HepG2 (cell line): Measurements from ENCODE around the gene STX5. TPM values are rescaled to one million over a fixed set of nuclear protein-coding genes. Genes with fewer than 3 reads are reported as not detected.

Source experiments
- KDM4B ChIP-seq: sonication (generic); formaldehyde crosslinking; IDR thresholded peaks from 2 replicates; pipeline ENCODE4 v1.4.0; 2020; ENCODE audit warnings: missing genetic modification reagents
- KLF12 ChIP-seq: sonication (generic); formaldehyde crosslinking; IDR thresholded peaks from 2 replicates; pipeline ENCODE4 v1.4.0; 2020; ENCODE audit warnings: missing genetic modification reagents, borderline replicate concordance
- REST ChIP-seq, 2 experiments: IDR thresholded peaks; 2 replicates each; pipeline ENCODE4 v1.6.1; 2011 to 2012; ENCODE audit warnings: low read length in 2 of 2, borderline replicate concordance in 1 of 2, low read depth in 1 of 2, mild to moderate bottlenecking in 1 of 2, moderate library complexity in 1 of 2
- SOX5 ChIP-seq: IDR thresholded peaks from 2 replicates; pipeline ENCODE4 v1.6.1; 2016; ENCODE audit warnings: borderline replicate concordance
- ZNF121 ChIP-seq: sonication (generic); formaldehyde crosslinking; IDR thresholded peaks from 2 replicates; pipeline ENCODE4 v1.5.0; 2020; ENCODE audit warnings: mild to moderate bottlenecking, missing genetic modification reagents
- ZNF280B ChIP-seq: sonication (generic); formaldehyde crosslinking; IDR thresholded peaks from 2 replicates; pipeline ENCODE4 v1.5.0; 2020; ENCODE audit warnings: missing genetic modification reagents, mild to moderate bottlenecking, borderline replicate concordance
- ZNF646 ChIP-seq: sonication (generic); formaldehyde crosslinking; IDR thresholded peaks from 2 replicates; pipeline ENCODE4 v1.9.0; 2021; ENCODE audit warnings: mild to moderate bottlenecking, missing genetic modification reagents
- ZNF780A ChIP-seq: sonication (generic); formaldehyde crosslinking; IDR thresholded peaks from 2 replicates; pipeline ENCODE4 v1.8.0; 2022; ENCODE audit warnings: mild to moderate bottlenecking, missing genetic modification reagents, moderate library complexity
- ZNF782 ChIP-seq: sonication (generic); formaldehyde crosslinking; IDR thresholded peaks from 2 replicates; pipeline ENCODE4 v1.4.0; 2020; ENCODE audit warnings: missing genetic modification reagents, mild to moderate bottlenecking, borderline replicate concordance
- polyA plus RNA-seq, 8 experiments: library from polyadenylated mRNA; depleted of rRNA in 3 of 8; stranded (reverse) in 7 of 8; unstranded in 1 of 8; fragments of >200 nt; fragmentation: Illumina TruSeq in 4 of 8; extraction: Trizol in 4 of 8; gene quantifications; 2 replicates each; pipeline versions ENCODE4 v1.2.1 to v1.2.3, GENCODE V29; 2011 to 2016; ENCODE audit warnings: low read depth in 4 of 8, missing spikeins in 1 of 8, mixed read lengths in 1 of 8; ENCODE audit not compliant: insufficient read depth in 1 of 8
- total RNA-seq, 5 experiments: library from RNA; depleted of rRNA; stranded (reverse); fragments of >200 nt; fragmentation: Illumina TruSeq; extraction: Trizol; gene quantifications; 2 replicates each; pipeline ENCODE4 v1.2.3, GENCODE V29; 2016; ENCODE audit warnings: low read depth in 1 of 5
- TF ChIP-seq, protein P1 (sequence below): sonication (generic); formaldehyde crosslinking; IDR thresholded peaks from 2 replicates; pipeline ENCODE4 v1.5.1; 2020; ENCODE audit warnings: mild to moderate bottlenecking, missing genetic modification reagents, moderate library complexity
- TF ChIP-seq, protein P2 (sequence below): sonication (generic); formaldehyde crosslinking; IDR thresholded peaks from 2 replicates; pipeline ENCODE4 v1.9.0; 2021; ENCODE audit warnings: missing genetic modification reagents, mild to moderate bottlenecking, borderline replicate concordance

Gene STX5
- total and polyA plus RNA-seq, 2 of the 13 experiments (the other 11 are each of a cell fraction or from before 2014, with no cell fraction given): 26.9 to 30.0 TPM

- TF ChIP-seq REST (IDR thresholded peaks at IDR 0.05; ENCODE audit: borderline replicate concordance in 1 of 2, low read depth in 1 of 2, low read length in 2 of 2) (no peak), ZNF121 (CRISPR knock-in tag) (no peak), ZNF782 (CRISPR knock-in tag) (peak; percentile 65; the same call in 1 of the 2 replicates), ZNF646 (CRISPR knock-in tag) (0 out of 2 replicates have a peak, but pooled peaks have one; percentile 1), KLF12 (CRISPR knock-in tag) (peak; percentile 31; the same call in 1 of the 2 replicates), ZNF280B (CRISPR knock-in tag) (0 out of 2 replicates have a peak, but pooled peaks have one; percentile 37), ZNF780A (CRISPR knock-in tag) (0 out of 2 replicates have a peak, but pooled peaks have one; percentile 25), KDM4B (CRISPR knock-in tag) (no peak), SOX5 (CRISPR knock-in tag) (no peak; the same call in none of the 2 replicates)
- TF ChIP-seq, protein P1, sequence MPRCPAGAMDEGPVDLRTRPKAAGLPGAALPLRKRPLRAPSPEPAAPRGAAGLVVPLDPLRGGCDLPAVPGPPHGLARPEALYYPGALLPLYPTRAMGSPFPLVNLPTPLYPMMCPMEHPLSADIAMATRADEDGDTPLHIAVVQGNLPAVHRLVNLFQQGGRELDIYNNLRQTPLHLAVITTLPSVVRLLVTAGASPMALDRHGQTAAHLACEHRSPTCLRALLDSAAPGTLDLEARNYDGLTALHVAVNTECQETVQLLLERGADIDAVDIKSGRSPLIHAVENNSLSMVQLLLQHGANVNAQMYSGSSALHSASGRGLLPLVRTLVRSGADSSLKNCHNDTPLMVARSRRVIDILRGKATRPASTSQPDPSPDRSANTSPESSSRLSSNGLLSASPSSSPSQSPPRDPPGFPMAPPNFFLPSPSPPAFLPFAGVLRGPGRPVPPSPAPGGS (CRISPR knock-in tag): 0 out of 2 replicates have a peak, but pooled peaks have one; percentile 14
- TF ChIP-seq, protein P2, sequence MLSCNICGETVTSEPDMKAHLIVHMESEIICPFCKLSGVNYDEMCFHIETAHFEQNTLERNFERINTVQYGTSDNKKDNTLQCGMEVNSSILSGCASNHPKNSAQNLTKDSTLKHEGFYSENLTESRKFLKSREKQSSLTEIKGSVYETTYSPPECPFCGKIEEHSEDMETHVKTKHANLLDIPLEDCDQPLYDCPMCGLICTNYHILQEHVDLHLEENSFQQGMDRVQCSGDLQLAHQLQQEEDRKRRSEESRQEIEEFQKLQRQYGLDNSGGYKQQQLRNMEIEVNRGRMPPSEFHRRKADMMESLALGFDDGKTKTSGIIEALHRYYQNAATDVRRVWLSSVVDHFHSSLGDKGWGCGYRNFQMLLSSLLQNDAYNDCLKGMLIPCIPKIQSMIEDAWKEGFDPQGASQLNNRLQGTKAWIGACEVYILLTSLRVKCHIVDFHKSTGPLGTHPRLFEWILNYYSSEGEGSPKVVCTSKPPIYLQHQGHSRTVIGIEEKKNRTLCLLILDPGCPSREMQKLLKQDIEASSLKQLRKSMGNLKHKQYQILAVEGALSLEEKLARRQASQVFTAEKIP (CRISPR knock-in tag): no peak
Observed at GRCh38 chr11:62771144-62772021, 60.5 kb downstream of the STX5 start, which contains the start of gene TAF6L (continued).
